GOT3 (cell line): ENCODE results near the gene ANXA7.
"Not testable (repeated sequence)": the region's sequence is repeated elsewhere in the genome, so short reads cannot be mapped to it uniquely, and the experiment has no call there.

Experiments used
- DNase-seq: peaks from one replicate; lab custom pipeline; 2025; ENCODE audit warnings: mixed read lengths; lab: John Stamatoyannopoulos, UW

The ANXA7 gene

GRCh38 chr10:73339436-73339835 lies 74.4 kb downstream of the ANXA7 start:
- DNase-seq, result no peak

- no peak for DNase-seq
Observed at GRCh38 chr10:73338801-73339368, 75.0 kb downstream of the ANXA7 start.

- no peak for DNase-seq
Observed at GRCh38 chr10:73333202-73333601, 80.7 kb downstream of the ANXA7 start.

GRCh38 chr10:73332379-73332778 lies 81.5 kb downstream of the ANXA7 start:
- no peak for DNase-seq

GRCh38 chr10:73328523-73328922 lies 85.3 kb downstream of the ANXA7 start:
- not testable (repeated sequence) for DNase-seq

GRCh38 chr10:73325290-73325689 lies 88.6 kb downstream of the ANXA7 start:
- not testable (repeated sequence) for DNase-seq
